Epithelial cell of umbilical artery (primary cell): ENCODE data around the gene SEC24B. TPM values are rescaled to one million over a fixed set of nuclear protein-coding genes. Genes with fewer than 3 reads are reported as not detected.

Source experiments
- total RNA-seq: library from RNA; depleted of rRNA; stranded (reverse); fragments of >200 nt; gene quantifications from 2 replicates; pipeline ENCODE4 v1.2.3, GENCODE V29; 2014

SEC24B gene
- 10.2 and 10.7 TPM in 2 replicates for total RNA-seq

DNA sequence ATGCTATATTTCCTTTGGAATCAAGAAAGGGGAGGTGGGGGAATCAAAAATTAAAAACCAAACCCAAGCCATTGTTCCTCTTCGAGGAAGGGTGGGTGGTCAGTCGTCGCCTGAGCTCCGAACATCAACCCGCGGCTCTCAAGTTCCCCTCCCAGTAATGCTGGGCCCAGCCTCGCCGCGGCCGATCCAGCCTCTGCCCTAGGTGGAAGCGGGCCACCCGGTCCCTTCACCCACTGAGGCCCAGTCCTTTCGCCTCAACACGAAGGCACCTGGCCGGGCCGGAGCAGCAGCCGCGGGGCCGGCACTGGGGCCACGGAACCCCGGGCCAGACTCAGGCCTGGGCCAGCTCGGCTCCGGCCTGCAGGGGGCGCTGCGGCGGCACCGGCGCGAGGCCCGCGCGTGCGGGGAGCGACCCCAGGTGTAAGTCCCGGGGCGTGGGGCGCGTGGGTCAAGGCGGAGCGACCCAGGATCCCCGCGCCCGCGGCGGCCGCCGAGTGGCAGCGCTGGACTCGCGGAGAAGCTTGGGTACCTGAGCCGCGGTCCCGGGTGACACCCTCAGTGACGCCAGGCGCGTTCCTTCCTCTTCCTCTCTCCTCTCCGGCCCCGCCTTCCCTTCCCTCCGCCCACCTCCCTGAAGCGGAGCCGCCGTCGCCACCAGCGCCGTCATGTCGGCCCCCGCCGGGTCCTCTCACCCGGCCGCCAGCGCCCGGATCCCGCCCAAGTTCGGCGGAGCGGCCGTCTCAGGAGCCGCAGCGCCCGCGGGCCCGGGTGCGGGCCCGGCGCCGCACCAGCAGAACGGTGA lies at the start of gene SEC24B:
SEC24B (plus strand) TSS at position 611 of the 802 bp plus-strand sequence; CDS start at position 666, 55 bp downstream.

GRCh38 chr4:109559983-109560686 lies 126.5 kb downstream of the SEC24B start, which contains the start of gene MCUB:
TSS of gene MCUB (plus strand) at chr4:109560246. CDS start at chr4:109560338, 92 bp downstream.

Other genes with a start within 250 kb of the SEC24B start
- 0.97 and 19.5 TPM in 2 replicates for gene COL25A1, start 131.2 kb upstream of the SEC24B start, total RNA-seq
- 54.6 and 64.6 TPM in 2 replicates for gene MCUB, start 126.4 kb downstream of the SEC24B start, total RNA-seq